ENCODE measurements around the gene RAPGEF5. TPM values are rescaled to one million over a fixed set of nuclear protein-coding genes. Genes with fewer than 3 reads are reported as not detected.

The RAPGEF5 gene
- total and polyA plus RNA-seq, 12 donors: 5.1 to 87.0 (median 26.0) TPM

DNA sequence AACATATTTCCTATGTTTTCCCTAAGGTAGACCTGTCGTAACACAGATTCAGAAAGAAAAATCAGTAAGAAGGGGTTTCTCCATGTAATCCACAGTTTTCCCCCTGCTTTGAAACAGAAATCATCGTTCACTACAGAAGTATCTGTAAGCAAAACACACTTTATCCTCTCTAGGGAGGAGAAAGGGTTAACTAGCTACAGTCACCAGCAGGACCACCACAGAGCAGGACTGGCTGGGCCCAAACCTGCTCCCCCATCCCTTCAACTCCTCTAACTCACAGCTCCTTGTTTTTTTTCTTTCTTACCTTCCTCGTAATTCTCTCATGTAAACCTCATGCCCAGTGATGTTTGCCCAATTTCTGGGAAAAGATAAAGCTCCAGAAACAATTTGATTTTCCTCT lies 167.7 kb downstream of the RAPGEF5 start:
- no peak for DNase-seq
- Histone ChIP-seq H3K27me3 (no peaks in the 10 kb centered on the region), H3K27ac (no peak overlapping the region), H3K4me1 (replicated peaks in 1 of 2) (peaks cover 0 to 8% of the 10 kb centered on the region in 2 donors), H3K36me3 (replicated peaks in 1 of 2) (peaks cover 0 to 3% of the 10 kb centered on the region in 2 donors), H3K4me3 (no peak overlapping the region), H3K9me3 (replicated peaks in 1 of 3) (no peaks in the 10 kb centered on the region)
- TF ChIP-seq, protein P1, sequence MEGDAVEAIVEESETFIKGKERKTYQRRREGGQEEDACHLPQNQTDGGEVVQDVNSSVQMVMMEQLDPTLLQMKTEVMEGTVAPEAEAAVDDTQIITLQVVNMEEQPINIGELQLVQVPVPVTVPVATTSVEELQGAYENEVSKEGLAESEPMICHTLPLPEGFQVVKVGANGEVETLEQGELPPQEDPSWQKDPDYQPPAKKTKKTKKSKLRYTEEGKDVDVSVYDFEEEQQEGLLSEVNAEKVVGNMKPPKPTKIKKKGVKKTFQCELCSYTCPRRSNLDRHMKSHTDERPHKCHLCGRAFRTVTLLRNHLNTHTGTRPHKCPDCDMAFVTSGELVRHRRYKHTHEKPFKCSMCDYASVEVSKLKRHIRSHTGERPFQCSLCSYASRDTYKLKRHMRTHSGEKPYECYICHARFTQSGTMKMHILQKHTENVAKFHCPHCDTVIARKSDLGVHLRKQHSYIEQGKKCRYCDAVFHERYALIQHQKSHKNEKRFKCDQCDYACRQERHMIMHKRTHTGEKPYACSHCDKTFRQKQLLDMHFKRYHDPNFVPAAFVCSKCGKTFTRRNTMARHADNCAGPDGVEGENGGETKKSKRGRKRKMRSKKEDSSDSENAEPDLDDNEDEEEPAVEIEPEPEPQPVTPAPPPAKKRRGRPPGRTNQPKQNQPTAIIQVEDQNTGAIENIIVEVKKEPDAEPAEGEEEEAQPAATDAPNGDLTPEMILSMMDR (IDR thresholded peaks at IDR 0.05): no peak
- TF ChIP-seq POLR2A (IDR thresholded peaks at IDR 0.05): no peak
- 89 to 94% (median 90%) methylated on average over 3 of the region's 3 CpGs for WGBS, 4 donors
- intact Hi-C loops (cut with DNase I): no loop called here

DNA sequence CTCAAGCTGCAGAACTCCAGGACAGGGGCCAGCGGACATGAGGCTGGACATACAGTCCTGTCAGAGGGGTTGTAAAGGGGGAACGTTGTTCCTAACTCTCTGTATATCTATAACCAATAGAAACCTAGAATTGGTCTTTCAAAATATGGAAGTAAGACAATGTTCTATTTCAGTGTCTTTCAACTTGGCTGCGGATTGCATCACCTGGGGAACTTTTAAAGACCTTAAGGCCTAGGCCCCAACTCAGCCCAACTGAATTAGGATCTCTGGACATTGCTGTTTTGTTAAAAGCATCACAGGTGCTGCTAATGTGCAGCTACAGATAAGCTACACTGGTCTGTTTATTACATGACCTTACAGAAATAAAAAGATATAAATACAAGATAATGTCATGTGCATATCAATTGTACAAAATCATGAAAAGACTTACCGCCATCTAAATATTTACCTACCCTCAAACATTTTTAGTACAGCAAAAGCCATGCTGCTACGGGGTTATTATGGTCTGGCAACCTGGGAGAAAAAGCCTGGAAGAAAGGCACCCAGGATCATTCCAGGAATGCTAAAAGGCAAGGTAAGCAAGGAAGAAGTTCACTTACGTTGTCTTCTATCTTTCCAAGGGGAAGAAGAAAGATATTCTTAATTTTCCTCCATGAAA lies 169.1 kb downstream of the RAPGEF5 start:
- DNase-seq: no peak
- peaks cover 0 to 3% of the 10 kb centered on the region in 2 donors for H3K36me3 ChIP-seq (replicated peaks in 1 of 2)
- 69 to 88% (median 83%) methylated on average over 6 of the region's 6 CpGs for WGBS, 4 donors
- no peak overlapping the region for H3K4me3 ChIP-seq
- no peak overlapping the region for H3K27ac ChIP-seq
- H3K27me3 ChIP-seq: no peaks in the 10 kb centered on the region
- H3K4me1 ChIP-seq (replicated peaks in 1 of 2): peaks cover 0 to 4% of the 10 kb centered on the region in 2 donors
- intact Hi-C loops (cut with DNase I): no loop called here
- TF ChIP-seq POLR2A (IDR thresholded peaks at IDR 0.05): no peak
- TF ChIP-seq, protein P1 (IDR thresholded peaks at IDR 0.05): no peak
- no peaks in the 10 kb centered on the region for H3K9me3 ChIP-seq (replicated peaks in 1 of 3)

DNA sequence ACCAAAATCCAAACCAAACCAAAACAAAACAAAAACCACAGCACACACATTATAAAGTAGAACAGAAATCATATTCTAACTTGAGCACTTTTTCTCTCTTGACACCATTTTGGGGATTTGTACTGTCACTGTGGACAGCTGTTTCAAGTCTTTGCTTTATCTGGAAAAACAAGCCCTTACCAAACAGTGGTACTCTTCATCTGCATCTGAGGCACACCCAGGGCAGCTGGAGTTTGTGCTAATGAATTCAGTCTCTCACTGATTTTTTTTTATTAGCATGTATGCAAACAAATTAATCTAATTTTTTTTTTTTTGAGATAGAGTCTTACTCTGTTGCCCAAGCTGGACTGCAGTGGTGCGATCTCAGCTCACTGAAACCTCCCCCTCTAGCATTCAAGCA lies 171.4 kb downstream of the RAPGEF5 start:
- TF ChIP-seq, protein P1 (IDR thresholded peaks at IDR 0.05): no peak
- TF ChIP-seq POLR2A (IDR thresholded peaks at IDR 0.05): no peak
- Histone ChIP-seq H3K4me3 (no peak overlapping the region), H3K36me3 (replicated peaks in 1 of 2) (peaks cover 0 to under 1% of the 10 kb centered on the region in 2 donors), H3K4me1 (replicated peaks in 1 of 2) (no peaks in the 10 kb centered on the region), H3K27me3 (no peaks in the 10 kb centered on the region), H3K27ac (no peak overlapping the region), H3K9me3 (replicated peaks in 1 of 3) (no peaks in the 10 kb centered on the region)
- DNase-seq: no peak
- intact Hi-C loops (cut with DNase I): no loop called here
- WGBS, 4 donors: 90 to 96% (median 96%) methylated on average over 1 of the region's 1 CpG

DNA sequence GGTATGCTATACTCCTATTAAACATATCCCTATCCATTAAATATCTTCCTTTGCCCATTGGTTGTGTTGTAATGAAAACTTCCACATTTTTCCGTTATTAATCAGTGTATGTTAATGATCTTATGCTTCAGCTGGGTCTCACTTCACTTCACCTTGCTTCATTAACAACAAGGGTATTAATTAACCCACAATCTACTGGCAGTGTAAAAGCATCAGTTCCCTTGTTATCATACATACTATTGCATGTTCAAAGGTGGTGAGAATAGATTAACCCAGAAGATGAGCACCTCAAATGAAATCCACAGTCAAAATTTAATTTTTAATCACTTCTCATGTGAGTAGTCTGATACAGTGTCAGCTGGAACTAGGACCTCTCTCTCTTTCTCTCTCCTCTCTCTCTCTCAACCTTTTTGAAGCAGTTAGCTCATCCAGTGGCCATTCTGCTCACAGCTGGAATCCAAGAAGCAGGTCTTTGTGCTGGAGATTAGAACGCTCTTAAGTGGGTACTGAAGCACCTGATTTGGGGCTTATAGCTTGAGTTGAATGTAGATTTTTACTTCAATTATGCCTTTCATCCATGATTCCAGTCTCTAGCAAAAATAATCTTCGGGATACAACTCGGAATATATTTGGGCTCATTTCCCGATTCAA lies 172.3 kb downstream of the RAPGEF5 start:
- no peak for DNase-seq
- Histone ChIP-seq H3K27me3 (no peaks in the 10 kb centered on the region), H3K4me1 (replicated peaks in 1 of 2) (no peaks in the 10 kb centered on the region), H3K36me3 (replicated peaks in 1 of 2) (no peaks in the 10 kb centered on the region), H3K4me3 (no peak overlapping the region), H3K27ac (no peak overlapping the region), H3K9me3 (replicated peaks in 1 of 3) (no peaks in the 10 kb centered on the region)
- intact Hi-C loops (cut with DNase I): no loop called here
- WGBS, 4 donors: 71 to 85% (median 79%) methylated on average over 5 of the region's 5 CpGs
- no peak for TF ChIP-seq POLR2A (IDR thresholded peaks at IDR 0.05)
- TF ChIP-seq, protein P1 (IDR thresholded peaks at IDR 0.05): no peak
